H1 (cell line): ENCODE results near the gene CNGB1. TPM values are rescaled to one million over a fixed set of nuclear protein-coding genes. Genes with fewer than 3 reads are reported as not detected.

Source experiments
- CTCF ChIA-PET: fragments of 300-600 bp; sonication (Branson Sonifier 250); formaldehyde crosslinking; loops from one replicate; lab custom pipeline; 2021; ENCODE audit not compliant: partially characterized antibody; lab: Charles Lee
- POLR2A ChIA-PET: fragments of 300-600 bp; sonication (Branson Sonifier 250); formaldehyde crosslinking; loops from one replicate; lab custom pipeline; 2021; ENCODE audit warnings: inconsistent platforms; ENCODE audit not compliant: partially characterized antibody; lab: Charles Lee
- DNase-seq, 2 experiments: peaks; one replicate each; pipeline versions ENCODE4 v3.0.0 to v3.0.0-alpha.2; 2010 to 2022; ENCODE audit warnings: low spot score in 2 of 2, low read depth in 1 of 2, mixed read lengths in 1 of 2
- FAIRE-seq: peaks from 2 replicates; lab custom pipeline; 2011; peaks lifted over from hg19 to GRCh38; lab: Jason Lieb, UNC
- H2AFZ ChIP-seq: 2 replicates; pipeline ENCODE4 v1.8.1; 2012; ENCODE audit warnings: low read length, inconsistent platforms
- H2AK5ac ChIP-seq: 2 replicates; pipeline ENCODE4 v1.6.1; 2013; ENCODE audit warnings: low read depth, low read length
- H2BK120ac ChIP-seq: replicated peaks from 2 replicates; pipeline ENCODE3; 2013; ENCODE audit warnings: low read depth, low read length, inconsistent platforms
- H2BK12ac ChIP-seq: 2 replicates; pipeline ENCODE4 v1.6.1; 2013; ENCODE audit warnings: low read depth, low read length
- H2BK15ac ChIP-seq: 2 replicates; pipeline ENCODE4 v1.6.1; 2013; ENCODE audit warnings: low read length
- H2BK20ac ChIP-seq: 2 replicates; pipeline ENCODE4 v1.6.1; 2013; ENCODE audit warnings: low read length
- H2BK5ac ChIP-seq: 2 replicates; pipeline ENCODE4 v1.6.1; 2013; ENCODE audit warnings: low read depth, low read length
- H3K14ac ChIP-seq: 2 replicates; pipeline ENCODE4 v1.6.1; 2013; ENCODE audit warnings: inconsistent platforms; ENCODE audit not compliant: insufficient read length
- H3K18ac ChIP-seq: 2 replicates; pipeline ENCODE4 v1.6.1; 2013; ENCODE audit warnings: low read length; ENCODE audit errors: extremely low read depth
- H3K23ac ChIP-seq: 2 replicates; pipeline ENCODE4 v1.6.1; 2013; ENCODE audit warnings: inconsistent platforms; ENCODE audit not compliant: insufficient read length
- H3K23me2 ChIP-seq: 2 replicates; pipeline ENCODE4 v1.6.1; 2013; ENCODE audit warnings: low read depth, low read length
- H3K27ac ChIP-seq: 2 replicates; pipeline ENCODE4 v1.6.1; 2011; ENCODE audit warnings: low read depth, low read length, inconsistent platforms
- H3K27me3 ChIP-seq, 4 experiments: replicated peaks in 1 of 4; 1 replicate in 1 of 4; 2 replicates in 3 of 4; pipeline versions ENCODE4 v1.6.1 to v1.8.1; 2011 to 2013; ENCODE audit warnings: low read length in 3 of 4, mild to moderate bottlenecking in 3 of 4, inconsistent platforms in 2 of 4, mixed read lengths in 2 of 4, moderate library complexity in 1 of 4; ENCODE audit not compliant: control insufficient read depth in 3 of 4, insufficient read depth in 3 of 4; ENCODE audit errors: extremely low read depth in 1 of 4
- H3K36me3 ChIP-seq, 4 experiments: 2 replicates each; pipeline versions ENCODE4 v1.6.1 to v1.8.1; 2011 to 2013; ENCODE audit warnings: mild to moderate bottlenecking in 4 of 4, low read length in 3 of 4, moderate library complexity in 2 of 4, control low read depth in 1 of 4, inconsistent platforms in 1 of 4; ENCODE audit not compliant: insufficient read depth in 4 of 4, control insufficient read depth in 2 of 4
- H3K4ac ChIP-seq: replicated peaks from 2 replicates; pipeline ENCODE3; 2013; ENCODE audit warnings: low read length, low read depth, mixed read lengths, inconsistent platforms; ENCODE audit not compliant: insufficient read length
- H3K4me1 ChIP-seq, 4 experiments: replicated peaks in 1 of 4; 1 replicate in 1 of 4; 2 replicates in 3 of 4; pipeline versions ENCODE4 v1.6.1 to v1.8.1; 2011 to 2013; ENCODE audit warnings: low read length in 3 of 4, inconsistent platforms in 2 of 4, mixed read lengths in 1 of 4; ENCODE audit not compliant: insufficient read depth in 4 of 4, control insufficient read depth in 3 of 4
- H3K4me2 ChIP-seq, 2 experiments: 2 replicates each; pipeline versions ENCODE4 v1.6.1 to v1.8.1; 2011 to 2013; ENCODE audit warnings: low read depth in 2 of 2, low read length in 2 of 2, control low read depth in 1 of 2, inconsistent platforms in 1 of 2, mild to moderate bottlenecking in 1 of 2; ENCODE audit not compliant: insufficient read depth in 1 of 2
- H3K4me3 ChIP-seq, 4 experiments: fragments of 200-600, 300-600 bp in 1 of 4; sonication (generic), shearing (Covaris generic), sonication (Bioruptor Twin) in 1 of 4; 2 replicates each; pipeline versions ENCODE4 v1.5.1 to v1.8.1; 2011 to 2016; ENCODE audit warnings: low read length in 4 of 4, low read depth in 3 of 4, control low read depth in 2 of 4, inconsistent platforms in 2 of 4, mild to moderate bottlenecking in 2 of 4, mixed read lengths in 1 of 4, moderate library complexity in 1 of 4; ENCODE audit not compliant: insufficient read depth in 2 of 4; ENCODE audit errors: extremely low read depth in 1 of 4
- H3K56ac ChIP-seq: replicated peaks from 2 replicates; pipeline ENCODE3; 2013; ENCODE audit warnings: low read depth, mild to moderate bottlenecking, mixed read lengths, low read length, inconsistent platforms; ENCODE audit not compliant: insufficient read length
- H3K79me1 ChIP-seq: 2 replicates; pipeline ENCODE4 v1.6.1; 2013; ENCODE audit warnings: low read depth, low read length, control low read depth
- H3K79me2 ChIP-seq, 2 experiments: 2 replicates each; pipeline versions ENCODE4 v1.6.1 to v1.8.1; 2012 to 2013; ENCODE audit warnings: low read length in 2 of 2, mild to moderate bottlenecking in 2 of 2, inconsistent platforms in 1 of 2; ENCODE audit not compliant: insufficient read depth in 2 of 2, control insufficient read depth in 1 of 2
- H3K9ac ChIP-seq, 4 experiments: replicated peaks in 1 of 4; 1 replicate in 1 of 4; 2 replicates in 3 of 4; pipeline versions ENCODE4 v1.6.1 to v1.8.1; 2011 to 2013; ENCODE audit warnings: low read depth in 3 of 4, low read length in 3 of 4, control low read depth in 2 of 4, mild to moderate bottlenecking in 2 of 4, moderate library complexity in 2 of 4, inconsistent platforms in 1 of 4; ENCODE audit errors: extremely low read depth in 1 of 4
- H3K9me3 ChIP-seq, 2 experiments: 2 replicates each; pipeline versions ENCODE4 v1.6.1 to v1.8.1; 2012 to 2013; ENCODE audit warnings: mild to moderate bottlenecking in 2 of 2, moderate library complexity in 2 of 2, control low read depth in 1 of 2, inconsistent platforms in 1 of 2, low read depth in 1 of 2, low read length in 1 of 2, mixed read lengths in 1 of 2; ENCODE audit not compliant: insufficient read depth in 2 of 2
- H4K20me1 ChIP-seq, 2 experiments: replicated peaks in 1 of 2; 2 replicates each; pipeline versions ENCODE3 to v1.8.1; 2011 to 2013; ENCODE audit warnings: inconsistent platforms in 2 of 2, low read length in 2 of 2, mild to moderate bottlenecking in 1 of 2; ENCODE audit not compliant: insufficient read depth in 2 of 2, control insufficient read depth in 1 of 2
- H4K5ac ChIP-seq: 2 replicates; pipeline ENCODE4 v1.6.1; 2013; ENCODE audit warnings: low read length, low read depth, mixed read lengths, inconsistent platforms; ENCODE audit not compliant: insufficient read length
- H4K8ac ChIP-seq: 2 replicates; pipeline ENCODE4 v1.8.0; 2013; ENCODE audit warnings: mild to moderate bottlenecking, moderate library complexity, low read length, inconsistent platforms; ENCODE audit not compliant: insufficient read depth; ENCODE audit errors: extremely low read depth
- H4K91ac ChIP-seq: replicated peaks from 2 replicates; pipeline ENCODE3; 2013; ENCODE audit warnings: low read length, mixed read lengths, inconsistent platforms; ENCODE audit not compliant: insufficient read length
- CREB1 ChIP-seq: IDR thresholded peaks from 2 replicates; pipeline ENCODE4 v1.6.1; 2012; ENCODE audit warnings: inconsistent platforms
- EP300 ChIP-seq, 2 experiments: IDR thresholded peaks; 1 replicate in 1 of 2; 2 replicates in 1 of 2; pipeline ENCODE4 v1.6.1; 2011 to 2012; ENCODE audit warnings: low read depth in 2 of 2, low read length in 2 of 2, mild to moderate bottlenecking in 2 of 2, borderline replicate concordance in 1 of 2, inconsistent platforms in 1 of 2, moderate library complexity in 1 of 2
- GTF2F1 ChIP-seq: IDR thresholded peaks from 2 replicates; pipeline ENCODE4 v1.6.1; 2012; ENCODE audit warnings: low read depth, low read length, improper control_type of control experiment, borderline replicate concordance
- JUND ChIP-seq: IDR thresholded peaks from 2 replicates; pipeline ENCODE4 v1.6.1; 2011; ENCODE audit warnings: mild to moderate bottlenecking, improper control_type of control experiment, low read length
- KDM4A ChIP-seq: IDR thresholded peaks from one replicate; pipeline ENCODE4 v1.7.1; 2012; ENCODE audit warnings: low read depth, mild to moderate bottlenecking, moderate library complexity, low read length, inconsistent platforms; ENCODE audit not compliant: severe bottlenecking
- MAX ChIP-seq: IDR thresholded peaks from 2 replicates; pipeline ENCODE4 v1.6.1; 2012; ENCODE audit warnings: inconsistent platforms
- PHF8 ChIP-seq: fragments of 200-600 bp; sonication (generic); conservative IDR thresholded peaks from 2 replicates; pipeline ENCODE4 v1.7.1; 2012; ENCODE audit warnings: low read depth, mild to moderate bottlenecking, inconsistent platforms, low read length, moderate library complexity
- RAD21 ChIP-seq, 2 experiments: IDR thresholded peaks in 1 of 2; conservative IDR thresholded peaks in 1 of 2; 2 replicates each; pipeline ENCODE4 v1.6.1; 2011; ENCODE audit warnings: low read depth in 2 of 2, low read length in 2 of 2, improper control_type of control experiment in 1 of 2, inconsistent platforms in 1 of 2, mild to moderate bottlenecking in 1 of 2, moderate library complexity in 1 of 2
- RBBP5 ChIP-seq: IDR thresholded peaks from 2 replicates; pipeline ENCODE4 v1.7.1; 2012; ENCODE audit warnings: low read depth, mild to moderate bottlenecking, inconsistent platforms, low read length, moderate library complexity, borderline replicate concordance
- SIN3A ChIP-seq, 2 experiments: IDR thresholded peaks in 1 of 2; conservative IDR thresholded peaks in 1 of 2; 2 replicates each; pipeline ENCODE4 v1.6.1; 2011 to 2012; ENCODE audit warnings: low read length in 2 of 2, improper control_type of control experiment in 1 of 2, low read depth in 1 of 2, mild to moderate bottlenecking in 1 of 2
- SIRT6 ChIP-seq: IDR thresholded peaks from one replicate; pipeline ENCODE4 v1.7.1; 2012; ENCODE audit warnings: low read length, inconsistent platforms
- SIX5 ChIP-seq: IDR thresholded peaks from 2 replicates; pipeline ENCODE4 v1.6.1; 2011; ENCODE audit warnings: mild to moderate bottlenecking, low read depth, low read length
- ZNF274 ChIP-seq: IDR thresholded peaks from 2 replicates; pipeline ENCODE4 v1.7.0; 2012; ENCODE audit warnings: low read length, borderline replicate concordance; ENCODE audit errors: extremely low read depth
- WGBS, 2 experiments: shearing (Covaris generic) in 1 of 2; methylation state at CpG; one replicate each; pipeline versions ENCODE4 v1.1.6 to v1.1.7; 2013 to 2015; ENCODE audit warnings: low lambda C conversion rate in 2 of 2, mixed read lengths in 2 of 2, inconsistent platforms in 1 of 2, low coverage in 1 of 2, missing lambda C conversion rate in 1 of 2; ENCODE audit not compliant: insufficient replicate concordance in 2 of 2, insufficient coverage in 1 of 2, insufficient read length in 1 of 2; ENCODE audit errors: extremely low coverage in 1 of 2, missing lambda C conversion rate in 1 of 2; 5-methylcytosine and 5-hydroxymethylcytosine counted together
- polyA plus RNA-seq, 7 experiments: library from polyadenylated mRNA; depleted of rRNA in 3 of 7; stranded (reverse) in 5 of 7; unstranded in 2 of 7; fragments of >200 nt in 5 of 7; fragments of 200-250 nt in 2 of 7; gene quantifications; 1 replicate in 5 of 7; 2 replicates in 1 of 7; 4 replicates in 1 of 7; pipeline versions ENCODE4 v1.2.1 to v1.2.3, GENCODE V29; 2011 to 2013; ENCODE audit warnings: missing spikeins in 2 of 7, mixed read lengths in 2 of 7
- total RNA-seq: library from RNA; stranded (reverse); fragmentation: NEBNext Ultra II Directional; extraction: Animal tissue kit (Norgen Biotek cat#: 25700); gene quantifications from 2 replicates; pipeline ENCODE4 v1.2.1, GENCODE V29; 2021

Gene CNGB1
- total and polyA plus RNA-seq, 2 of the 8 experiments (the other 6 are each of a cell fraction or from before 2014, with no cell fraction given) = not detected

- Histone ChIP-seq H4K20me1 (peaks cover 1 to 7% of the 10 kb centered on the region in 2 experiments), H3K4me1 (peaks cover 4 to 12% (median 7%) of the 10 kb centered on the region in 4 experiments; a peak in 6 of 7 replicates), H3K27me3 (peaks cover 0 to 3% (median 0%) of the 10 kb centered on the region in 4 experiments; a peak in 2 of 7 replicates), H2AK5ac (no peak overlapping the region), H2BK20ac (no peak overlapping the region), H4K8ac (no peak overlapping the region), H4K5ac (no peak overlapping the region), H3K79me2 (no peaks in the 10 kb centered on the region), H3K4ac (no peak overlapping the region), H2BK120ac (no peak overlapping the region), H3K18ac (no peak overlapping the region), H3K4me3 (no peak overlapping the region), H3K36me3 (peaks cover 0 to 12% (median 3%) of the 10 kb centered on the region in 4 experiments; a peak in 4 of 8 replicates), H2BK15ac (no peak overlapping the region), H3K56ac (no peak overlapping the region), H3K9me3 (no peaks in the 10 kb centered on the region), H3K14ac (no peak overlapping the region), H3K23me2 (peaks cover under 1% of the 10 kb centered on the region; the same call in 1 of the 2 replicates), H4K91ac (no peak overlapping the region), H2AFZ (no peak overlapping the region), H3K79me1 (no peaks in the 10 kb centered on the region), H3K9ac (no peak overlapping the region), H3K23ac (no peak overlapping the region), H2BK5ac (no peak overlapping the region), H2BK12ac (no peak overlapping the region), H3K4me2 (no peak overlapping the region), H3K27ac (no peak overlapping the region)
- POLR2A ChIA-PET = no interaction called here
- CTCF ChIA-PET = interaction anchor here (1.0 to 26.3 kb wide), 4 partner anchors 14 to 219 kb away, joined by 3 to 305 read pairs (median 9); no protein-coding TSS in a partner anchor
- DNase-seq (no peak), FAIRE-seq (no peak)
- 68% methylated on average over 4 of the region's 4 CpGs; no CpG with 5 or more reads in 1 of the 2 experiments for WGBS, 2 experiments
- TF ChIP-seq ZNF274 (no peak), EP300 (IDR thresholded peaks at IDR 0.05; ENCODE audit: borderline replicate concordance in 1 of 2, low read depth in 2 of 2, low read length in 2 of 2) (no peak), KDM4A (no peak), RBBP5 (no peak), CREB1 (no peak), RAD21 (IDR thresholded peaks at IDR 0.05 in 1 of 2, conservative IDR thresholded peaks at IDR 0.05 in 1 of 2; ENCODE audit: low read depth in 2 of 2, low read length in 2 of 2) (peak; percentile 52 to 67), JUND (no peak), SIX5 (no peak), SIRT6 (no peak), PHF8 (no peak), MAX (no peak), SIN3A (conservative IDR thresholded peaks at IDR 0.05 in 1 of 2, IDR thresholded peaks at IDR 0.05 in 1 of 2; ENCODE audit: low read depth in 1 of 2, low read length in 2 of 2) (0 out of 4 replicates have a peak, but pooled peaks of 1 of the 2 experiments have one; percentile 34), GTF2F1 (no peak)
These were observed 23.9 kb upstream of the CNGB1 start for GRCh38 chr16:57994778-57995177.
